Activated CD4-positive, alpha-beta memory T cell treated with anti-CD3 and anti-CD28 coated beads for 36 hours (primary cell): ENCODE results near the gene FARP1. TPM values are rescaled to one million over a fixed set of nuclear protein-coding genes. Genes with fewer than 3 reads are reported as not detected.
A peak's percentile ranks its signal among the peaks of the same experiment; 100 is the strongest.

Source experiments
- CTCF ChIA-PET: fragments of 350-600 bp; sonication (Branson Sonifier 250); formaldehyde crosslinking; loops from one replicate; lab custom pipeline; 2021; ENCODE audit warnings: antibody characterized with exemption, inconsistent platforms; lab: Charles Lee
- POLR2A ChIA-PET: fragments of 350-600 bp; sonication (Branson Sonifier 250); formaldehyde crosslinking; loops from one replicate; lab custom pipeline; 2021; ENCODE audit warnings: antibody characterized with exemption; lab: Charles Lee
- DNase-seq: peaks from one replicate; pipeline ENCODE4 v3.0.0-alpha.2; 2020
- H3K27ac Mint-ChIP-seq: one replicate; pipeline ENCODE4 v1.8.0; 2021; ENCODE audit warnings: mixed read lengths
- H3K27me3 Mint-ChIP-seq: one replicate; pipeline ENCODE4 v1.8.0; 2021; ENCODE audit warnings: mixed read lengths
- H3K36me3 Mint-ChIP-seq: one replicate; pipeline ENCODE4 v1.8.0; 2021; ENCODE audit warnings: mixed read lengths
- H3K4me1 Mint-ChIP-seq: one replicate; pipeline ENCODE4 v1.8.0; 2021; ENCODE audit warnings: low read depth, mixed read lengths
- H3K4me3 Mint-ChIP-seq: one replicate; pipeline ENCODE4 v1.8.0; 2021; ENCODE audit warnings: mild to moderate bottlenecking, mixed read lengths
- H3K9me3 Mint-ChIP-seq: one replicate; pipeline ENCODE4 v1.8.0; 2021; ENCODE audit warnings: mixed read lengths
- intact Hi-C: fragments of 100-400 bp; cut with micrococcal nuclease; formaldehyde crosslinking; loops from one replicate; pipeline ENCODE4 v1.15.1; 2023
- total RNA-seq, 2 experiments: library from RNA; stranded (reverse); gene quantifications; one replicate each; pipeline ENCODE4 v1.2.3, GENCODE V29; 2021

FARP1 gene
- total RNA-seq, 2 experiments from 2014 or later = 0.56 to 0.64 TPM

DNA sequence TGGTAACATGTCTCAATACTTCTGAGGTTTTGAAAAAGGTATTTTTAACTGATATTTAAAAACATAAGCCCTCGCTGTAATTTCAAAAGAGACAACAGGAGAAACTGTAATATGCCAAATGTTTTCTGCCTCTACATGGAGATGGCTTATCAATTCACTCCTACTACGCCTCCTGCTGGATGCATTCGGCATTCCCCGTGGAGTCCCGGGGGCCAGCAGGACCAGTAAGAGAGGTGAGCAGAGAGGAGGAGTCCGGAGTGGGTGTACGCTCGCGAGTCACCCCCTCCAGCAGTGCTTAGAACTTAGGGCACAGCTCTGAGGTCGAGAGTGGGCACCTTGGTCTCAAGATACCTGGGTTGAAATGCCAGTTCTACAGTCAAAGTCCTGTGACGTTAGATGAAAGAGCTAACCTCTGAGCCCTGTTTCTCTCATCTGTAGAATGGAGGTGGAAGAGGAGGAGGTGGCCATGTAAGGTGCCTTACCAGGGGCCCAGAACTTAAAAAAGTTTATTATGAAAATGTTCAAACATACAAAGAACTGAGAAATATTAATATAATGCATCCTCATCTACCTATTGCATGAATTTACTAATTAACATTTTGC is 323.8 kb downstream of the FARP1 start:
- Mint-ChIP-seq H3K4me3 (no peak overlapping the region), H3K36me3 (peaks cover 52% of the 10 kb centered on the region), H3K27ac (peak overlapping the region; percentile 38), H3K4me1 (peaks cover 19% of the 10 kb centered on the region), H3K9me3 (no peaks in the 10 kb centered on the region), H3K27me3 (no peaks in the 10 kb centered on the region)
- DNase-seq = peak; percentile 64
- ChIA-PET POLR2A (interaction anchor here (0.9 kb wide), 1 partner anchor 14 kb away, joined by 3 read pairs; no protein-coding TSS in a partner anchor), CTCF (interaction anchor here (0.6 to 4.0 kb wide), 12 partner anchors 9 to 207 kb away, joined by 3 to 33 read pairs (median 6); no protein-coding TSS in a partner anchor)
- intact Hi-C loops = no loop called here

DNA sequence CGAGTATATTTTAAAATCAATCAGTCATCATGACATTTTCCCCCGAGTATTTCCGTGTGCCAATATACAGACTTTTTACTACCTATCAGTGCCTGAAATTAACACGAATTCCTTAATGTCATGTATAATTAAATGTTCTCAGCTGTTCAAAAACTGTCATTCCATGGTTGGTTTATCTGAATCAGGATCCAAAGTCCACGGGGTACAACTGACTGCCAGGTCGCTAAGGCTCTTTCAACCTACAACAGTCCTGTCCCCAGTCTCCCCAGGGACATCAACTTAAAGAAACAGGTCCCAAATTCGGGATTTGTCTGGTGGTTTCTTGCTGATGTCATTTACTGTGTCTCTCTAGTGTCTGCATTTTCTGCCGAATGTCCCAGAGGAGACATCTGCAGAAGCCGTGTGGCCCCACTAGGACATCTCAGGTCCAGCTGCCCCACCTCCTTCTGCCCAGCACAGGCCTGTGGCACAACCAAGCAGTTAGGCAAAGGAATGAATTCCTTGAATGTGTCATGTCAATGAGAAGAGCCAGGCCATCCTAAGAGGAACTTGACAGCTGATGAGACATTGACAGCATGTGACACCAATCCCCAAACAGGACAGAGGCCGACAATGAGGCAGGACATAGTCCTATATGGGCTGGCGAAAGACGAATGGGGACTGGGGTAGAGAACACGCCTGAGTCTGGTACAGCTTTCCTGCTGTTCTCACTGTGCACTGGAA is 324.5 kb downstream of the FARP1 start:
- Mint-ChIP-seq H3K4me1 (peaks cover 24% of the 10 kb centered on the region), H3K4me3 (no peak overlapping the region), H3K27me3 (no peaks in the 10 kb centered on the region), H3K27ac (peak overlapping the region; percentile 25), H3K36me3 (peaks cover 55% of the 10 kb centered on the region), H3K9me3 (no peaks in the 10 kb centered on the region)
- ChIA-PET POLR2A (interaction anchor here (0.9 kb wide), 1 partner anchor 13 kb away, joined by 3 read pairs; no protein-coding TSS in a partner anchor), CTCF (interaction anchor here (0.6 to 4.0 kb wide), 11 partner anchors 9 to 206 kb away, joined by 3 to 33 read pairs (median 6); no protein-coding TSS in a partner anchor)
- no peak for DNase-seq
- intact Hi-C loops = no loop called here

DNA sequence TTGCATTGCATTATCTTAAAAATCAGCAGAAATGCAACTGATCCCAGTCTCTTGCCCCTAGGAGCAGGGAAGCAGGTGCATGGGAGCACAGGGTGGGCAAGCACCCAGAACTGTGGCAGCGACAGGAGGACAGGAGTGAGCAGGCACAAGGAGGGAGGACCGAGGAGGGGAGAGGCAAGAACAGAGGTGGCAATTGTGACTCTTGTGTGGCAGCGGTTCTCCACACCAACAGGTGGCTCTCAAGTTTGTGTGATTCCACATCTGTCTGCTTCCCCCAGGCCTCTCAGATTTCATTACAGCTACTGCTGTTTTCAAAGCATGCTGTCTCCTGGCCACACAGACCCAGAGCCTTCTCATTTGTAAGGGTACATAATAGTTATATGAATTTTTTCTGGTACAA is 325.5 kb downstream of the FARP1 start:
- Mint-ChIP-seq H3K36me3 (peaks cover 53% of the 10 kb centered on the region), H3K27me3 (no peaks in the 10 kb centered on the region), H3K4me3 (no peak overlapping the region), H3K9me3 (no peaks in the 10 kb centered on the region), H3K4me1 (peaks cover 24% of the 10 kb centered on the region), H3K27ac (no peak overlapping the region)
- intact Hi-C loops = no loop called here
- ChIA-PET POLR2A (no interaction called here), CTCF (interaction anchor here (1.8 to 4.0 kb wide), 3 partner anchors 17 to 185 kb away, joined by 5 to 33 read pairs (median 18); no protein-coding TSS in a partner anchor)
- DNase-seq = no peak

DNA sequence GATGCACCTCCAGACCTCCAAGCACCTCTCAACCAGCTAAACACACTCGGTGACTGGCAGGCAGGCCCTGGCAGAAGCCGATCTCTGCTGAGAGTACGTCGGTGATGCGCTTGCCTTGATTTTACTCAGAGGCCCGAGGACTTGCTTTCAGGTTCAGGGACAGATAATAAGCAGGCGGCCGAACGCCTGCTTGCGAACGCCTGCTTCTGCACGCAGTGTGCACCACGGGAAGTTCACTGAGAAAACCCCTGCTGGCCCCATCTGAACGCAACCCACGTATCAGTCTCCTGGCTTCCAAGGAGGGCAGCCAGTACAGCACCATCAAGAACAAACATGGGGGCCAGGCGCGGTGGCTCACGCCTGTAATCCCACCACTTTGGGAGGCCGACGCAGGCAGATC is 326.0 kb downstream of the FARP1 start:
- H3K27me3 Mint-ChIP-seq = no peaks in the 10 kb centered on the region
- H3K36me3 Mint-ChIP-seq = peaks cover 49% of the 10 kb centered on the region
- no peak overlapping the region for H3K27ac Mint-ChIP-seq
- no peak overlapping the region for H3K4me3 Mint-ChIP-seq
- no peak for DNase-seq
- CTCF ChIA-PET = no interaction called here
- POLR2A ChIA-PET = no interaction called here
- H3K4me1 Mint-ChIP-seq = peaks cover 24% of the 10 kb centered on the region
- intact Hi-C loops = no loop called here
- no peaks in the 10 kb centered on the region for H3K9me3 Mint-ChIP-seq

DNA sequence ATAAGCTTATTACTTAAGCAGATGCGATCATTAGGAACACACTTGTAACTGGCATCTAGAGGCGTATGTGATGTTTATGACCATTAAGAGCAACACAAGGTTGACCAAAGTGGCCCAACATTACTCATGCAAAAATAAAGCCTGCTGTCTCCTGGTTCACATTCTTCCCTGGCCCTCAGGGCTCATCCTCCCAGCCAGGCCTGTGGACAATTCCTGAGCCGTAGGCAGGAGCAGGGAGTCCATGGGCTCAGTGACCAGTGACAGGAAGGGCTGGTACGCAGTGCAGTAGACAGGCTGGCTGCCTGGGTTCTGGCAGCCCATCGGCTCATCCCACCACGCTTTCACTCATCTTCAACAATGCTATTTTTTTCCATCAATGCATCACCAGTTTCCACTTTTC is 328.0 kb downstream of the FARP1 start:
- no peaks in the 10 kb centered on the region for H3K9me3 Mint-ChIP-seq
- H3K4me1 Mint-ChIP-seq = peaks cover 25% of the 10 kb centered on the region
- peaks cover 55% of the 10 kb centered on the region for H3K36me3 Mint-ChIP-seq
- ChIA-PET CTCF (interaction anchor here (1.3 kb wide), 2 partner anchors 26 to 182 kb away, joined by 5 read pairs; no protein-coding TSS in a partner anchor), POLR2A (no interaction called here)
- DNase-seq = no peak
- intact Hi-C loops = no loop called here
- H3K27ac Mint-ChIP-seq = peak overlapping the region; percentile 50
- no peaks in the 10 kb centered on the region for H3K27me3 Mint-ChIP-seq
- H3K4me3 Mint-ChIP-seq = no peak overlapping the region

DNA sequence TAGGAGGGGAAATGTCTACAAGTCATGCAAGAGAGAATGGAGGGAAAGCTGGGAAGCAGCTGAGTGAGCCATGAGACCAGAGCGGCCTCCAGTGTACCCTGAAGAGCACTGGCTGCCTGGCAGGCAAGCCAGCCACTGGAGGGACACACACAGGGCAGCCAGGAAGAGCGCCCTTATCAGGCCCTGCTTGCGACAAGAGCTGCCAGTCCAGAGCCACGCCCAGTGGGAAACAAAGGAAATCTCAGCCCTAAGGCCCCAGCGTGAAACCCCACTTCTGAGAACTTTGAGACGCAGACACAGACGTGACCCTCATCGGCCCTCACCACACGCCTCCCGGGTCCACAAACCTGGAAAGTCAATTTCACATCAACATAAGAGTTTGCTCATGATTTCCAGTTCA is 329.0 kb downstream of the FARP1 start:
- Mint-ChIP-seq H3K4me1 (peaks cover 30% of the 10 kb centered on the region), H3K36me3 (peaks cover 52% of the 10 kb centered on the region), H3K27me3 (no peaks in the 10 kb centered on the region), H3K9me3 (no peaks in the 10 kb centered on the region), H3K4me3 (no peak overlapping the region), H3K27ac (peak overlapping the region; percentile 73)
- ChIA-PET CTCF (interaction anchor here (1.8 kb wide), 1 partner anchor 181 kb away, joined by 13 read pairs; no protein-coding TSS in a partner anchor), POLR2A (no interaction called here)
- no peak for DNase-seq
- intact Hi-C loops = no loop called here

DNA sequence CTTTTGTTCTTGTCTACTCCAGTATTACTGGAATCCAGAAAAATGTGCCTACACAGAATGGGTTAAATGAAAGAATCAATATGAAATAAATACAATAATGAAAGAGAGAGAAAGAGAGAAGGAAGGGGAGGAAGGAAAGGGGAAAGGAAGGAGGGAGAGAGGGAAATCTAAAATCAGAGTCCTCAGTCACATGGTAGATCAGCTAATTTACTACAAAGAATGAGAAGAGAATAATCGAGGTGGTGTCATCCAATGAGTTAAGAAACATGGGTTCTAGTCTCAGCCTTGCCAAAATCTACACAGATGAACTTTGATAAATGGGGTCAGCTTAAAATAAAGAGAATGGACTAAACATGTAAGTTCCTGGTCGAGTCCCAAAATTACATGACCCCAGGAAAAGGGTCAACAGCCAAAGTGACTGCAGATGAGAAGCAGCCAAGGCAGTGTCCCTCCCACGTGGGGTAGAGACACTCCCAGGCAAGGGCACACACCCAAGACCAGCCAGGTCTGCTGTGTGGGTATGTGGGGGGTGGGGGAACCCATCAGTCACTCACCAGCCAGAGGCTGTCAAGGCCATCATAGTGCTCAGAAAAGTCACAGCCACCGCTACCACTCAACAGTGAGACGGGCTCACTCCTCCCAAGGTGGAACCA is 330.4 kb downstream of the FARP1 start:
- intact Hi-C loops = no loop called here
- no peaks in the 10 kb centered on the region for H3K27me3 Mint-ChIP-seq
- no peaks in the 10 kb centered on the region for H3K9me3 Mint-ChIP-seq
- ChIA-PET CTCF (interaction anchor here (1.8 kb wide), 1 partner anchor 180 kb away, joined by 13 read pairs; no protein-coding TSS in a partner anchor), POLR2A (no interaction called here)
- peak overlapping the region; percentile 73 for H3K27ac Mint-ChIP-seq
- peaks cover 47% of the 10 kb centered on the region for H3K36me3 Mint-ChIP-seq
- DNase-seq = no peak
- H3K4me1 Mint-ChIP-seq = peaks cover 39% of the 10 kb centered on the region
- H3K4me3 Mint-ChIP-seq = no peak overlapping the region

DNA sequence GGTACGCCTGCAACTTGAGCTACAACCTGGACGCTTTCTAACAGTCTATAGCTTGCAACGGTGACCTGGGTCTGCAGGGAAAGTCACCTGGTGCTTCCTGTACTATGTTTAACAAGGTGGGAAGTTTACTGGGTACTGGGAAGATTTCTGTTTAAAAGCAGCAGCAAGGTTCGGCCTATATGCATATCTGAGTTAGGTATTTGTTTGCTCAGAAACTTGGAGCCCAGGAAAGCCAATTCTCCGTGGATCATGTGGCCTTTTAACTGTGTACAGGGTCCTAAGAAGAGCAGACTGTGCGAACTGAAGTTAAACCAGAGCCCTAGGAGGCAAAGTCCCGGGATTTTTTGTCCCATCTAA is 330.9 kb downstream of the FARP1 start:
- intact Hi-C loops = no loop called here
- H3K4me3 Mint-ChIP-seq = no peak overlapping the region
- CTCF ChIA-PET = no interaction called here
- H3K27ac Mint-ChIP-seq = peak overlapping the region; percentile 47
- H3K27me3 Mint-ChIP-seq = no peaks in the 10 kb centered on the region
- H3K9me3 Mint-ChIP-seq = no peaks in the 10 kb centered on the region
- peaks cover 44% of the 10 kb centered on the region for H3K36me3 Mint-ChIP-seq
- H3K4me1 Mint-ChIP-seq = peaks cover 44% of the 10 kb centered on the region
- no peak for DNase-seq
- POLR2A ChIA-PET = no interaction called here

DNA sequence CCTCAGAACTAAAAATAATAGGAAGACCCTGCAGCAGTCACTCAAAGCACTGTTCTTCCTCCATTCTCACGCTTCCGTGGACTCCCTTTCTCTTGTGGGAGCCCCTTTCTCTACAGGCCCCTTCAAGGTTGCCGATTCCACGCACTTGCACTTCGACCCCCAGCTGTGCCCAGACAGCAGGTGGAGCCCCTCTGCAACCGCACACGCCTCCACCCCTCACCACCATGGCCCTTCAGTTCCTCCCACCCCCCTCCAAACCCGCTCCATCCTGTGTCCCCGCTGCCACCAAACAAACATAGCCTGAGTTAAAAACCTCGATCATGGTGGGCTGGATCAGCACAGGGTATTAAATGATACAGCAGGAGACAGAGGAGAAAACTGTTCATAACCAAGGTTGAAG is 331.4 kb downstream of the FARP1 start:
- CTCF ChIA-PET = no interaction called here

DNA sequence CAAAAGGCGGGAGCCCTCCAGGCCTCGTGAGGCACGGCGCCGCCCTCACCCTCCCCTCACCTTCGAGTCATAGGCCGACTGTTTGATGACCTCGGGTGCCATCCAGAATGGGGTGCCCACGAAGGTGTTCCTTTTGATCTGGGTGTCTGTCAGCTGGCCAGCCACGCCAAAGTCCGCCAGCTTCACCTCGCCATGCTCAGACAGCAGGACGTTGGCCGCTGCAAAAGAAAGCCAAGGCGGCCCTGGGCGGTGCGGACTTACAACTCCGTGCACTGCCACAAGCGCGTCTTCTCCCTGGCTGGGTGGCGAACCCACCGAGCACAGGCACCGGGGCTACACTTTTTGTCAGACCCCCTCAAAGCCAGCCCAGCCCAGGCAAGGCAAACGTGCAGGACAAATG is 331.9 kb downstream of the FARP1 start:
- CTCF ChIA-PET = interaction anchor here (2.2 kb wide), 1 partner anchor 178 kb away, joined by 7 read pairs; no protein-coding TSS in a partner anchor
- Mint-ChIP-seq H3K36me3 (peaks cover 44% of the 10 kb centered on the region), H3K27me3 (no peaks in the 10 kb centered on the region), H3K9me3 (no peaks in the 10 kb centered on the region), H3K4me1 (peaks cover 53% of the 10 kb centered on the region), H3K4me3 (no peak overlapping the region), H3K27ac (no peak overlapping the region)
- POLR2A ChIA-PET = no interaction called here
- intact Hi-C loops = loop anchor here (5.0 kb wide), 1 partner anchor 553 kb away; no protein-coding TSS in a partner anchor
- no peak for DNase-seq

More for the DNA sequence above, 331.4 kb downstream of the FARP1 start:
- Mint-ChIP-seq H3K27me3 (no peaks in the 10 kb centered on the region), H3K9me3 (no peaks in the 10 kb centered on the region), H3K27ac (peak overlapping the region; percentile 47), H3K4me1 (peaks cover 48% of the 10 kb centered on the region), H3K4me3 (no peak overlapping the region), H3K36me3 (peaks cover 44% of the 10 kb centered on the region)
- no peak for DNase-seq
- intact Hi-C loops = no loop called here
- POLR2A ChIA-PET = no interaction called here

DNA sequence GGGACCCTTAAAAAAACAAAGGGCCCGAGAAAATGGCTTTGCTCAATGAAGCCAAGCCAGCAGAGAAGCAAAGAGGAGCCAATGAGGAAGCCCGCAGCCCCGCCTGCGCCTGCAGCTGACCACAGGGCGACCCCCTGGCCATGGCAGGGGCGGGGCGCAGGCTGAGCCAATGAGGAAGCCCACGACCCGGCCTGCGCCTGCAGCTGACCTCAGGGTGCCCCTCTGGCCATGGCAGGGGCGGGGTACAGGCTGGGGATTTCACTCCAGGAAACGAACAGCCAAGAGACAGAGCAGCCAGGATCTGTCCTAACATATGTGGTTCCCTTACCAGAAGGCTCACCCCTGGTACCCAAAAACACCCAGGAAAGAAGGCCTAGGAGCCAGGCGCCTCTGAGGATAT is 332.6 kb downstream of the FARP1 start:
- no peak overlapping the region for H3K4me3 Mint-ChIP-seq
- no peaks in the 10 kb centered on the region for H3K27me3 Mint-ChIP-seq
- no peaks in the 10 kb centered on the region for H3K9me3 Mint-ChIP-seq
- intact Hi-C loops = loop anchor here (5.0 kb wide), 1 partner anchor 552 kb away; no protein-coding TSS in a partner anchor
- POLR2A ChIA-PET = interaction anchor here (0.9 to 1.3 kb wide), 2 partner anchors 98 to 107 kb away, joined by 3 to 4 read pairs; no protein-coding TSS in a partner anchor
- DNase-seq = no peak
- H3K36me3 Mint-ChIP-seq = peaks cover 44% of the 10 kb centered on the region
- peaks cover 55% of the 10 kb centered on the region for H3K4me1 Mint-ChIP-seq
- CTCF ChIA-PET = interaction anchor here (1.2 to 2.2 kb wide), 5 partner anchors 10 to 190 kb away, joined by 3 to 8 read pairs (median 5); no protein-coding TSS in a partner anchor
- H3K27ac Mint-ChIP-seq = peak overlapping the region; percentile 54
